Right kidney (tissue), 9 donors: Measurements from ENCODE around the gene ITGA8.
"Not testable (repeated sequence)": the region's sequence is repeated elsewhere in the genome, so short reads cannot be mapped to it uniquely, and the experiment has no call there.

Experiments
- DNase-seq: peaks from one replicate; pipeline ENCODE4 v3.0.0-alpha.2; 2016
- long read RNA-seq, 8 donors: transcript quantifications; one replicate each; lab custom pipeline, GENCODE V29; 2026

The ITGA8 gene
- long read RNA-seq, donor 1, full-length matches to known transcripts: 5 of 5 reads
- long read RNA-seq, donor 1, partial matches to known transcripts: 0 of 5 reads
- long read RNA-seq, donor 1, other reads (novel, unspliced or antisense): 0 of 5 reads
- long read RNA-seq, donor 2: 0 reads
- long read RNA-seq, donor 3, full-length matches to known transcripts: 1 of 1 reads
- long read RNA-seq, donor 3, partial matches to known transcripts: 0 of 1 reads
- long read RNA-seq, donor 3, other reads (novel, unspliced or antisense): 0 of 1 reads
- long read RNA-seq, donor 4, full-length matches to known transcripts: 4 of 10 reads
- long read RNA-seq, donor 4, partial matches to known transcripts: 6 of 10 reads
- long read RNA-seq, donor 4, other reads (novel, unspliced or antisense): 0 of 10 reads
- long read RNA-seq, donor 5, full-length matches to known transcripts: 4 of 4 reads
- long read RNA-seq, donor 5, partial matches to known transcripts: 0 of 4 reads
- long read RNA-seq, donor 5, other reads (novel, unspliced or antisense): 0 of 4 reads
- long read RNA-seq, donor 6, full-length matches to known transcripts: 1 of 1 reads
- long read RNA-seq, donor 6, partial matches to known transcripts: 0 of 1 reads
- long read RNA-seq, donor 6, other reads (novel, unspliced or antisense): 0 of 1 reads
- long read RNA-seq, donor 7, full-length matches to known transcripts: 2 of 17 reads
- long read RNA-seq, donor 7, partial matches to known transcripts: 15 of 17 reads
- long read RNA-seq, donor 7, other reads (novel, unspliced or antisense): 0 of 17 reads
- long read RNA-seq, donor 8, full-length matches to known transcripts: 4 of 4 reads
- long read RNA-seq, donor 8, partial matches to known transcripts: 0 of 4 reads
- long read RNA-seq, donor 8, other reads (novel, unspliced or antisense): 0 of 4 reads

DNA sequence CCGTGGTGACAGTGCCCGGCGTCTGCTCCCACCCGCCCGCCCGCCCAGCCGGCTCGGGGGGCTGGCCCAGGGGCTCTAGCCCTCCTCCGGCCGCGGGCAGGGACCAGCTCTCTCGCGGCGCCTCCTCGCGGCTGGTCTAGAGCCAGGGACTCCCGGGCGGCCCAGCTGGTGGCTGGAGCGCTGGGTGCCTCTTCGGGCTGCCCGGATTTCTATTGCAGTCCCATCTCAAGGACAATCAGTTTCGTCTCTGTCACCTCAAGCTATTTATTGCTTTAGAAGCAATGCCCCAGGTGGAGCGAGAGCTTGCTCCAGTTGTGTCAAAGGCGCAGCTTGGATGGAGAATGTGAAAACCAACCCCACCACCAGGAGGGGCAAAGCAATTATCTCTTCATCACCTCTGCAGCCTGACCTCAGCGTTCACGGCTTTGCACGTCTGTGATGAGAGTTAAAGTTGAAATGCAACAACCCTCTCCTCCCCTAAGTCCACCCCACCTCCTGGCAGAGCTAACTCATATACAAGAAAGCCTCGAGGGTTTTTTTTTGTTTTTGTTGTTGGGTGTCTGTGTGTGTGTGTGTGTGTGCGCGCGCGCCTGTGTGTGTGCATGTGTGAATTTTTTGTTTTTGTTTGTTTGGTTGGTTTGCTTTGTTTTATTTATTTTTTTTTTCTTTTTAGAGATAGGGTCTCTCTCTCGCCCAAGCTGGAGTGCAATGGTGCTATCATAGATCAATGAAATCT, at the start of gene ITGA8:
Gene ITGA8 (minus strand): TSS at position 24 of the 736 bp plus-strand sequence. CDS start 151 bp downstream, outside the sequence.
- peak; percentile 88 for DNase-seq

- no peak for DNase-seq
Measured at GRCh38 chr10:15764892-15765454, 45.3 kb upstream of the ITGA8 start.

GRCh38 chr10:15763006-15763405, 43.3 kb upstream of the ITGA8 start:
- DNase-seq: no peak

DNA sequence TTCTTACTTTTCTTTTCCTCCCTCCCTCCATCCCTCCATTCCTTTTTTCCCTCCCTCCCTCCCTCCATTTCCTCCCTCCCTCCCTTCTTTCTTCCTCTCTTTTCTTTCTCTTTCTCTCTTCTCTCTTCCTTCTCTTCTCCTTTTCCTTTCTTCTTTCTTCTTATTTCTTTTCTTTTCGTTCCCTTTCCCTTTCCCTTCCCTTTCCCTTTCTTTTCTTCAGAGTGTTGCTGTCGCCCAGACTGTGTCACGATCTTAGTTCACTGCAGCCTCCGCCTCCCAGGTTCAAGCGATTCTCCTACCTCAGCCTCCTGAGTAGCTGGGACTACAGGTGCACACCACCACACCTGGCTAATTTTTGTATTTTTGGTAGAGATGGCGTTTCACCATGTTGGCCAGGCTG, 42.5 kb upstream of the ITGA8 start:
- DNase-seq: not testable (repeated sequence)

GRCh38 chr10:15761224-15761623, 41.5 kb upstream of the ITGA8 start:
- not testable (repeated sequence) for DNase-seq

GRCh38 chr10:15760681-15761080, 41.0 kb upstream of the ITGA8 start:
- DNase-seq: no peak

DNA sequence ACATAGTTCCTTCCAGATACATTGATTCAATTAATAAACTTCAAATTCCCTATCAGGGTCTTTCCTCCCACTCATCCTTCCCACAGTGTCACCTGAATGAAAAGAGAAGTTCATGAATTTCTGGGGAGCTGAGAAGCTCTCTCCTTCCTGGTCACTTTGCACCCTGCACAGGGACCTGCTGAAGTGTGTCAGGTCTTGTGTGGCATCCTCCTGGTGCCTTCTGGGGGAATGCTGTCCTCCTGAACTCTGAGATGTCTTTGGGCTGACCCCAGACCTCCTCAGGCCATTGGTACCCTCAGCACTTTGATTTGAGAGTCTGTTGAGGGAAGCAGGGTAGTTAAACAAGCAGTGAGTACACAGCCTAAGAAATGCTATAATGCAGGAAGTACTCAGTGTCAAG, 39.5 kb upstream of the ITGA8 start:
- no peak for DNase-seq

GRCh38 chr10:15758618-15759017, 38.9 kb upstream of the ITGA8 start:
- DNase-seq: no peak

DNA sequence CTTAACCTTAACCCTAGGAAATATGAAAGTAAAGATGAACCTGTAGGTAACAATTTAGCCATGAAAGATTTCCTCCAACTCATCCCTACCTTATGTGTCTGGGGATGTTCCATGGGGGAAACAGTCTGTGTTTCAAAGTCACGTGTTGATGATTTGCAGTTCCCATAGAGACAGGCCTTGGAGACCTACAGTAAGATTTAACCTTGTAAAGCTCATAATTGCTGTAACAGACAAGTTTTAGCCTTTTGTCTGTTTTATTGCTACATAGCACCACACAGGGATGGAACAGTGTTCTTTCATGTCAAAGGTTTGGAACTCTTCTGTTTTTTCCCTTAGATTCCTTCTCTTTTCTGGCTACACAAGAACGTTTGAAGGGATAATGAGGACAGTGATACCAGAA, 35.2 kb upstream of the ITGA8 start:
- DNase-seq: no peak

- no peak for DNase-seq
Measured at GRCh38 chr10:15751046-15751445, 31.3 kb upstream of the ITGA8 start.

GRCh38 chr10:15748126-15748525, 28.4 kb upstream of the ITGA8 start:
- no peak for DNase-seq

- DNase-seq: no peak
Measured at GRCh38 chr10:15747632-15748031, 27.9 kb upstream of the ITGA8 start.

DNA sequence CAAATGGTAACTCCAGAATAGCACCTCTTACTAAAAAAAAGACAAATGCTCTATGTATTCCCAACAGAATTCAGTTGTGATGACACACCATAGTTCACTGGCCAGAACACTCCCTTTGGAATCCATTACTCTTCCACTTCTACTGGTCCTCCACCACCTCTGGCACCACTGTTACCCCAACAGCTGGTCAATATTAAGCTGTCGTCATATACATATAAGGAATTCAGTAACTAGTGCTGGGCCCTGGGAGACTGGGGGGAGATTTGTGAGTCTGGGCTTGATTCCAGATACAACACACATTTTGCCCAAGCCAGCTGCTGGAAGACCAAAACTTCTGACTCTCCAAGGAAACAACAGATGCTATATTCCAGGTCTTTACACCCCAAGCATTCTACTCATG, 26.0 kb upstream of the ITGA8 start:
- DNase-seq: peak; percentile 23

DNA sequence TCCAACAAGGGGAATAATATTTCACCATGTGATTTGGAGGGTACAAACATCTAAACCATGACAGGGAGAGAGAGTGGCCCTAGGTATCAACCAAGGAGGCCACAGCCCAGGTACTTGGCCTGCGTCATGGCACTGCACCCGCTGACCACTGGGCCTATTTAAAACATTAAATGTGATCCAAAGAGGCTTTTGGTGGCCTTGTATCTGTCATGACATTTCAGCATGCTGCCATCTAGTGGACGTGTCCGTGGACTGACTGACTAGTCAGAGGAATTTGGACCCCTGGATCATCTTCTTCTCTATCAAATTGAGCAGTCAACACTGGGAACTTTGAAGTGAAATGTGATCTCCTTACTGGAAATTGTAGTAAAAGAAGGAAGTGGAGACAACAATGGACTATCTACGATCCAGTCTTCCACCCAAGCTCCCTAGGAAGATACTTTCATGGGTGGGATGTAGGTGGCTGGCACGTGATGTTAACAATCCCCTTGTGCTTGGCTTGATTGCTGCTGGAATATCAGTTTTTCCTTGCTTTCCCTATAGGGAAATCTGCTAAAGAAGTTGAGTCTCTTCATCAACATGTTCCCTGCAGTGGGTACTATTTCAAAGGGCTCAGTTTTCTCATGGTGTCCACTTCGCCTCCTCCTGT, 24.6 kb upstream of the ITGA8 start:
- DNase-seq: no peak

GRCh38 chr10:15743443-15743842, 23.7 kb upstream of the ITGA8 start:
- DNase-seq: no peak

DNA sequence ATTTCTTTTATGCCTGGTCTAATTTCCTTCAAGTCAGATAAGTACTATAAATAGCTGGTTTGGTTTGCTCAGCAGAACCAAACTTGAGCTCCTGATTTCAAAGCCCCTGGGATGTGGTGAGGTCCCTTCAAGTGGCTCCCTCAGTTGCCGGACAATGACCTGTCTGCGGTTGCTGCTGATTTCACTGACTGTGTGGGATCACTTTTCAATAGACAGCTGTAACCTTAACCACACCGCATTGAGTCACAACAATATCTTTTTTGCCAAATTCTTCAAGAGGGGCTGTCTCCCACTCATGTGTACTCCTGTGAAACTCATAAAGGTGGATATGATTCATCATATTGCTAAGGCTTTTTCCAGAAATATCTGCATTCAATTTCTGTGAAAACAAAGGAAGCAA, 23.1 kb upstream of the ITGA8 start:
- DNase-seq: no peak

DNA sequence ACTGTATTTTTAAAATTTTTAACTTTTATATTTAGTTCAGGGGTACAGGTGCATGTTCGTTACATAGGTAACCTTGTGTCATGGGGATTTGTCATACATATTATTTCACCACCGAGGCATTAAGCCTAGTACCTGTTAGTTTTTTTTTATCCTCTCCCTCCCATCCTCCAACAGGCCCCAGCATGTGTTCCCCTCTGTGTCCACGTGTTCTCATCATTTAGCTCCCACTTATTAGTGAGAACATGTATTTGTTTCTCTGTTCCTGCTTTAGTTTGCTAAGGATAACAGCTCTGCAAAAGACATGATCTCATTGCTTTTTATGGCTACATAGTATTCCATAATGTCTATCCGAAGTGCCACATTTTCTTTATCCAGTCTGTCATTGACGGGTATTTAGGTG, 22.4 kb upstream of the ITGA8 start:
- DNase-seq: no peak

DNA sequence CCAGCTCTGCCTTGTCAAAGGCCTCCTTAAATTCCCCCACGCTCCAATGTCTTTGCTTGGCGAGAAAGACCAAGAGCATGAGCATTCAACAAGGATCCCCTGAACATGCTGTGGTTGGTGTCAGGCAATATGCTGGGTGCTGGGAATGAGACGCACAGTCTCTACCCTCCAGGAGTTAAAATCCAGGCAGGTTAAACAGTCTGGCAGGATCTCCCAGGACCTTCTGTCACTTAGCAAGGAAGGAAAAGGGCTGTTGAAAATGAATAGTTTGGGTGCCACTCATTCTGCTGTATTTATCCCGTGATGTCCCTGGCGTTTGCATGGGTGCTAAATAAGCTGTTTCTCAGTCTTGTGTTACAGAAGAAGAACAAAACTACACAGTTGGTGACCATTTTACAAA, 21.9 kb upstream of the ITGA8 start:
- DNase-seq: no peak

GRCh38 chr10:15740261-15740660, 20.5 kb upstream of the ITGA8 start:
- DNase-seq: no peak

- DNase-seq: no peak
Measured at GRCh38 chr10:15739254-15739970, 19.7 kb upstream of the ITGA8 start.
